Renal cortical epithelial cell (primary cell): Measurements from ENCODE around the gene PLA2G4E. TPM values are rescaled to one million over a fixed set of nuclear protein-coding genes. Genes with fewer than 3 reads are reported as not detected.

Experiments used
- DNase-seq: peaks from one replicate; pipeline ENCODE4 v3.0.0-alpha.2; 2011; ENCODE audit warnings: low read depth
- total RNA-seq: library from RNA; depleted of rRNA; stranded (reverse); fragments of >200 nt; gene quantifications from 2 replicates; pipeline ENCODE4 v1.2.3, GENCODE V29; 2014

PLA2G4E gene
- total RNA-seq, 1 donor from 2014 or later = not detected

- no peak for DNase-seq
These were observed 42.3 kb downstream of the PLA2G4E start for GRCh38 chr15:41978534-41978933.

- no peak for DNase-seq
These were observed 43.0 kb downstream of the PLA2G4E start for GRCh38 chr15:41977757-41978383.

- no peak for DNase-seq
These were observed 45.2 kb downstream of the PLA2G4E start for GRCh38 chr15:41975669-41976068.

- no peak for DNase-seq
These were observed 46.8 kb downstream of the PLA2G4E start for GRCh38 chr15:41974041-41974440.

GRCh38 chr15:41972253-41973242 lies 48.3 kb downstream of the PLA2G4E start, which contains the start of gene EHD4:
TSS of gene EHD4 (minus strand) at chr15:41972557. CDS start at chr15:41972494, 63 bp downstream.
- DNase-seq = peak; percentile 98

- no peak for DNase-seq
These were observed 49.0 kb downstream of the PLA2G4E start for GRCh38 chr15:41971895-41972252.

GRCh38 chr15:41971089-41971894 lies 49.5 kb downstream of the PLA2G4E start:
- peak; percentile 65 for DNase-seq

GRCh38 chr15:41970456-41970855 lies 50.4 kb downstream of the PLA2G4E start:
- no peak for DNase-seq

GRCh38 chr15:41969851-41970431 lies 50.9 kb downstream of the PLA2G4E start:
- DNase-seq = peak; percentile 28

GRCh38 chr15:41968701-41969100 lies 52.1 kb downstream of the PLA2G4E start:
- DNase-seq = no peak

GRCh38 chr15:41967506-41968206 lies 53.2 kb downstream of the PLA2G4E start:
- peak; percentile 61 for DNase-seq

- DNase-seq = no peak
These were observed 53.8 kb downstream of the PLA2G4E start for GRCh38 chr15:41966920-41967465.

- no peak for DNase-seq
These were observed 54.4 kb downstream of the PLA2G4E start for GRCh38 chr15:41966414-41966812.

GRCh38 chr15:41965441-41966413 lies 55.1 kb downstream of the PLA2G4E start:
- DNase-seq = no peak

GRCh38 chr15:41961595-41962202 lies 59.1 kb downstream of the PLA2G4E start:
- DNase-seq = no peak

- peak; percentile 71 for DNase-seq
These were observed 59.8 kb downstream of the PLA2G4E start for GRCh38 chr15:41961001-41961518.

GRCh38 chr15:41958002-41958420 lies 62.8 kb downstream of the PLA2G4E start:
- no peak for DNase-seq

- DNase-seq = no peak
These were observed 63.6 kb downstream of the PLA2G4E start for GRCh38 chr15:41957021-41957897.
